Type B pancreatic cell (in vitro differentiated cells): ENCODE results near the gene SURF2. TPM values are rescaled to one million over a fixed set of nuclear protein-coding genes. Genes with fewer than 3 reads are reported as not detected.

Experiments used
- DNase-seq: peaks from one replicate; pipeline ENCODE4 v3.0.0; 2021; ENCODE audit warnings: mixed read lengths; ENCODE audit not compliant: unreplicated experiment; ENCODE audit errors: extremely low spot score
- H3K27ac Mint-ChIP-seq: 2 replicates; pipeline ENCODE4 v1.8.0; 2021; ENCODE audit warnings: mild to moderate bottlenecking, mixed read lengths
- H3K27me3 Mint-ChIP-seq: 2 replicates; pipeline ENCODE4 v1.8.0; 2021; ENCODE audit warnings: mixed read lengths
- H3K36me3 Mint-ChIP-seq: 2 replicates; pipeline ENCODE4 v1.8.0; 2021; ENCODE audit warnings: mixed read lengths
- H3K4me1 Mint-ChIP-seq: one replicate; pipeline ENCODE4 v1.8.0; 2021; ENCODE audit warnings: mixed read lengths; ENCODE audit not compliant: unreplicated experiment
- H3K4me3 Mint-ChIP-seq: 2 replicates; pipeline ENCODE4 v1.8.0; 2021; ENCODE audit warnings: mild to moderate bottlenecking, mixed read lengths
- H3K9me3 Mint-ChIP-seq: 2 replicates; pipeline ENCODE4 v1.8.0; 2021; ENCODE audit warnings: mixed read lengths
- total RNA-seq: library from RNA; stranded (reverse); gene quantifications from 2 replicates; pipeline ENCODE4 v1.2.1, GENCODE V29; 2021; ENCODE audit warnings: low replicate concordance
- TF ChIP-seq, protein P1 (sequence below): fragments of 200-600 bp; sonication (generic); conservative IDR thresholded peaks from 2 replicates; pipeline ENCODE4 v1.5.0; 2021; ENCODE audit warnings: antibody characterized with exemption, mild to moderate bottlenecking

SURF2 gene
- total RNA-seq, 1 donor from 2014 or later, result 23.5 TPM

DNA sequence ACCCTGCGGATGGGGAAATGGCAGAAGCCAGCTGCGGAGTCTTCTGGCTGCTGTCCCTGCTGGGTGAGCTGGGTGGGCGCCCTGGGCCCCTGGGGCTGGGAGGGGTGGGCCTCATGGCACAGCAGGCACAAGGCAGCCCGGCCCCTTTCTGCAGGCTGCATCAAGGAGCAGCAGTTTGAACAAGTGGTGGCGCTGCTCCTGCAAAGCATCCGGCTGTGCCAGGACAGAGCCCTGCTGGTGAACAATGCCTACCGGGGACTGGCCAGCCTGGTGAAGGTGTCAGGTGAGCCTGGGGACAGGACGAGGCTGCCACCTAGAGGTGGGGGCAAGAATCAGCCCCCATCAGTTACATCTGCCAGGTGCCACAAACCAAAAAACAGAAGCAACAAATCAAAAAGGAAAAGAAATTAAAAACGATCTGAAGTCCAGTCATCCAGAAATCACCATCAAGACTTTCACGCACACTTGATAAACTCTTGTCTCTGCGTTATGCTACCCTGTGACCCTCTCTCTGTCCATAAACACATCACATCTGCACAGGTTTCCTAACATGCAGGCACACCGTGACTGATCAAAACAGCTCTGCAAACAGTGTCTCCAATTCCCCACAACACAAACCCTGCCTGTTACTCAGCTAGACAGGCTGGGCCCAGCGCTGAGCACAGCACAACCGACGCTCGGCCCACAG is 47.6 kb downstream of the SURF2 start:
- DNase-seq, result no peak
- Mint-ChIP-seq H3K27ac (peak overlapping the region; percentile 32), H3K36me3 (peaks cover 5% of the 10 kb centered on the region), H3K4me3 (no peak overlapping the region), H3K9me3 (no peaks in the 10 kb centered on the region), H3K4me1 (peaks cover 5% of the 10 kb centered on the region), H3K27me3 (no peaks in the 10 kb centered on the region)
- TF ChIP-seq, protein P1, sequence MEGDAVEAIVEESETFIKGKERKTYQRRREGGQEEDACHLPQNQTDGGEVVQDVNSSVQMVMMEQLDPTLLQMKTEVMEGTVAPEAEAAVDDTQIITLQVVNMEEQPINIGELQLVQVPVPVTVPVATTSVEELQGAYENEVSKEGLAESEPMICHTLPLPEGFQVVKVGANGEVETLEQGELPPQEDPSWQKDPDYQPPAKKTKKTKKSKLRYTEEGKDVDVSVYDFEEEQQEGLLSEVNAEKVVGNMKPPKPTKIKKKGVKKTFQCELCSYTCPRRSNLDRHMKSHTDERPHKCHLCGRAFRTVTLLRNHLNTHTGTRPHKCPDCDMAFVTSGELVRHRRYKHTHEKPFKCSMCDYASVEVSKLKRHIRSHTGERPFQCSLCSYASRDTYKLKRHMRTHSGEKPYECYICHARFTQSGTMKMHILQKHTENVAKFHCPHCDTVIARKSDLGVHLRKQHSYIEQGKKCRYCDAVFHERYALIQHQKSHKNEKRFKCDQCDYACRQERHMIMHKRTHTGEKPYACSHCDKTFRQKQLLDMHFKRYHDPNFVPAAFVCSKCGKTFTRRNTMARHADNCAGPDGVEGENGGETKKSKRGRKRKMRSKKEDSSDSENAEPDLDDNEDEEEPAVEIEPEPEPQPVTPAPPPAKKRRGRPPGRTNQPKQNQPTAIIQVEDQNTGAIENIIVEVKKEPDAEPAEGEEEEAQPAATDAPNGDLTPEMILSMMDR, result peak; percentile 61

DNA sequence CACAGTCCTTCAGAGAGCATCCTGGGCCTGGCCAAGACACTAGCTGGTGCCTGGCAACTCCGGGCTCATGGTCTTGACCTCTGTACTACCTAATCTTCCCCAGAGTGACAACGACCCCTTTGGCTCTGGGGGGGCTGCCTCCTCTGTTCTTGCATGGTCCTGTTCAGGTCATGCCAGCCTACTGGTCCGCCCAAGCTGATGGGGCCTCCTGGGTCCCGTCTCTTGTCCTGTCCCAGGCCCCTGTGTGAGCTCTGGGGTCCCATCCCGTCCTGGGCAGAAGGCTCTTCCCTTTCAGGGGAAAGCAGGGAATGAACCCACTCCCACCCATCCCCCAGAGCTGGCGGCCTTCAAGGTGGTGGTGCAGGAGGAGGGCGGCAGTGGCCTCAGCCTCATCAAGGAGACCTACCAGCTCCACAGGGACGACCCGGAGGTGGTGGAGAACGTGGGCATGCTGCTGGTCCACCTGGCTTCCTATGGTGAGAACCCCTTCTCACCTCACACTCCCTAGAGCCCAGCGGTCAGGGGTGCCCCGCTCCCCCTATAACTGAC is 48.2 kb downstream of the SURF2 start:
- no peaks in the 10 kb centered on the region for H3K27me3 Mint-ChIP-seq
- DNase-seq, result no peak
- TF ChIP-seq, protein P1, result no peak
- peak overlapping the region; percentile 32 for H3K27ac Mint-ChIP-seq
- peaks cover 5% of the 10 kb centered on the region for H3K4me1 Mint-ChIP-seq
- no peak overlapping the region for H3K4me3 Mint-ChIP-seq
- peaks cover 5% of the 10 kb centered on the region for H3K36me3 Mint-ChIP-seq
- no peaks in the 10 kb centered on the region for H3K9me3 Mint-ChIP-seq

DNA sequence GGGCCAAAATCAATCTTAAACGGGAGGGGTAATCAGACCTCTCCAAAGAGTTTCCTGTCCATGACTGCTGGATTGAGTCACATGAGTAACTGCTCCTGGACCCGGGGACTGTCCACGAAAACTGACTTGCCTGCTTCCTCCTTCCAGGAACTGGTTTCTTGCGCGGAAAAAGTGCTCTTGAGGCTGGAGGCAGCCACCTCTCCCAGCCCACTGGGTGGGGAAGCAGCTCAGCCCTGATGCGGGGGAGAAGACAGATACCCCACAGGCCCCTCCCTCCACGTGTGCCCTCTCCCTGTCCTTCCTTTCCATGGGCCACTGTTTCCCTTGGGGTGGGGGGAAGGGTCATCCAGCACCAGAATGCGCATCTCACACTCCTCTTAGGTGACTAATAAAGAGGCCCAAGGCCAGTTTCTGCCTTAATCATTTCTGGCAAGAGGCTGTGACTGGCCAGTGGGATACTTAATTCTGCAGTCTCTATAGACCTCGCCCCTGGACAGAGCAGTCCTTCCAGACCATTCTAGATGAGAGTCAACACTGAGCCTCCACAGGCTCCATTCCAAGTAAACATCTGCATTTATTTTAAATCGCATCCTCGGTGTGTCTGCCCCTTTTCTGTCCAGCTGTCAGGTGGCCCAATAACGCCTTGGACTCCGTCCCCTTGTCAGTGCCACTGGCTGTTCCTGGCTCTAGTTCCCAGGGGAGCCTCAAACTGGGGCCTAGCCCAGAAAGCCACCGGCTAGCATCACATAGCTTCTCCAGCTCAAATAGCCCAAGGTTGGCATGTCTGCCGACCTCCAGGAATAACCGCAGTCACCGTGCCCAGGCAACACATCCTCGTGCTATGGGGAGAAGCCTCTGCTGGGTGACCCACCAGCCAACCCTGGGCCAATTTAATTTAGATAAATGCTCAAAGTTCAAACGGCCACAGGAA is 49.4 kb downstream of the SURF2 start:
- peaks cover 5% of the 10 kb centered on the region for H3K4me1 Mint-ChIP-seq
- TF ChIP-seq, protein P1, result no peak
- H3K27me3 Mint-ChIP-seq, result no peaks in the 10 kb centered on the region
- DNase-seq, result no peak
- H3K9me3 Mint-ChIP-seq, result no peaks in the 10 kb centered on the region
- H3K27ac Mint-ChIP-seq, result no peak overlapping the region
- no peak overlapping the region for H3K4me3 Mint-ChIP-seq
- H3K36me3 Mint-ChIP-seq, result peaks cover 5% of the 10 kb centered on the region

DNA sequence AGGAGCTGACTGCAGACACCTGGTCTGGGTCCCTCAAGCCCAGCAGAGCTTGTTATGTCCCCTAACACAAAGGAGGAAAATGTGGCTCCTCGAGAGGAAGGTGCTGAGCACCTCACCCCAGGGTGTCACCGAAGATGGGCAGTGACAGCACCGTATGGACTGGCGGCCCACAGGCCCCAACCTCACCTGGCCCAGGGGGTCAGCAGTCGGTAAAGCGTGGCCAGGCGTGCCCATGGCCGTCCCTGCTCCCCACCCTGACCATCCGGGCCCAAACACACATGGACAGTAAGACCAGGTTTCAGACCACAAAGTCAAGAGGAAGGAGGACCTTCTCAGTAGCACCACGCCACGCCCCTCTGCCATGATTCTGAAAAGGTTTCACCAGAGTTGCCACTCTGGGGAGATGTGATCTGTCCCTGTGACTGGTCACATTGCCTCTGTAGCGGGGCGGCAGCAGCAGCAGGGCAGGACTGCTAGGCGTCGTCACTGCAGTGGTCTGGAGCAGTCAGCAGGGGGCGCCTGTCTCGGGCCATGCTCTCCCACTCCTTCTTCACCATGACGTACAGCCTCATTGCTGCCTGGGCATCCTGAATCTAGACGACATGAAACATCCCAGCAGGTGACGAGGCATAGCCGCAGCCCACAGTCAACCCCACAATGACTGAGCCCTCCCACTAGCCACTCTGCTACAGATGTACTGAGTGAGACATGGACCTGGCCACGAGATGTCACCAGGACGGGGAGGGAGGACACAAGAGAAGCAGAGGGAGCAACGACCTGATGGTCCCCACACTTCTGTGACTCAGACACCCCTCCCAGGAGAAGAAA is 50.3 kb downstream of the SURF2 start:
- Mint-ChIP-seq H3K4me3 (no peak overlapping the region), H3K36me3 (peaks cover 5% of the 10 kb centered on the region), H3K27me3 (no peaks in the 10 kb centered on the region), H3K9me3 (no peaks in the 10 kb centered on the region), H3K4me1 (peaks cover 5% of the 10 kb centered on the region), H3K27ac (peak overlapping the region; percentile 12)
- peak; percentile 86 for DNase-seq
- TF ChIP-seq, protein P1, result peak; percentile 93

DNA sequence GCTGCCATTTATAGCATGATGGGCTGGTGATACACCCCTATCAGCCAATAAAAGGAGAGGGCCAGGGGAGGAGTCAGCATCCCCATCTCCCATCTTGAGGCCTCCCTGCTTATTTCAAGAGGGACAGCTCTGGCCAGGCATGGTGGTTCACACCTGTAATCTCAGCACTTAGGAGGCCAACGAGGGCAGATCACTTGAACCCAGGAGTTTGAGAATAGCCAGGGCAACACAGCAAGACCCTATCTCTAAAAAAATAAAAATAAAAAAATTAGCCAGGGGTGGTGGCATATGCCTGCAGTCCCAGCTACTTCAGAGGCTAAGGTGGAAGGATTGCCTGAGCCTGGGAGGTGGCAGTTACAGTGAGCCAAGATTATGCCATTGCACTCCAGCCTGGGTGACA is 51.7 kb downstream of the SURF2 start:
- peaks cover 5% of the 10 kb centered on the region for H3K36me3 Mint-ChIP-seq
- TF ChIP-seq, protein P1, result no peak
- H3K9me3 Mint-ChIP-seq, result no peaks in the 10 kb centered on the region
- H3K4me3 Mint-ChIP-seq, result no peak overlapping the region
- no peak overlapping the region for H3K27ac Mint-ChIP-seq
- no peak for DNase-seq
- no peaks in the 10 kb centered on the region for H3K27me3 Mint-ChIP-seq
- H3K4me1 Mint-ChIP-seq, result peaks cover 5% of the 10 kb centered on the region
